IPS-18a (cell line): Measurements from ENCODE around the gene ETV7.

Source experiments
- H3K27ac ChIP-seq: one replicate; pipeline ENCODE4 v1.5.1; 2013; ENCODE audit warnings: low read length
- H3K27me3 ChIP-seq: one replicate; pipeline ENCODE4 v1.6.1; 2013; ENCODE audit warnings: mild to moderate bottlenecking, low read length; ENCODE audit not compliant: control insufficient read depth, insufficient read depth
- H3K36me3 ChIP-seq: one replicate; pipeline ENCODE4 v1.6.1; 2013; ENCODE audit warnings: low read depth, low read length; ENCODE audit not compliant: control insufficient read depth
- H3K4me1 ChIP-seq: one replicate; pipeline ENCODE4 v1.6.1; 2013; ENCODE audit warnings: low read depth, low read length; ENCODE audit not compliant: control insufficient read depth
- H3K4me3 ChIP-seq: one replicate; pipeline ENCODE4 v1.5.1; 2013; ENCODE audit warnings: low read length
- H3K9ac ChIP-seq: one replicate; pipeline ENCODE4 v1.6.1; 2013; ENCODE audit warnings: mild to moderate bottlenecking, low read length, moderate library complexity
- H3K9me3 ChIP-seq: one replicate; pipeline ENCODE4 v1.6.1; 2013; ENCODE audit warnings: low read depth, low read length; ENCODE audit not compliant: control insufficient read depth

ETV7 gene

DNA sequence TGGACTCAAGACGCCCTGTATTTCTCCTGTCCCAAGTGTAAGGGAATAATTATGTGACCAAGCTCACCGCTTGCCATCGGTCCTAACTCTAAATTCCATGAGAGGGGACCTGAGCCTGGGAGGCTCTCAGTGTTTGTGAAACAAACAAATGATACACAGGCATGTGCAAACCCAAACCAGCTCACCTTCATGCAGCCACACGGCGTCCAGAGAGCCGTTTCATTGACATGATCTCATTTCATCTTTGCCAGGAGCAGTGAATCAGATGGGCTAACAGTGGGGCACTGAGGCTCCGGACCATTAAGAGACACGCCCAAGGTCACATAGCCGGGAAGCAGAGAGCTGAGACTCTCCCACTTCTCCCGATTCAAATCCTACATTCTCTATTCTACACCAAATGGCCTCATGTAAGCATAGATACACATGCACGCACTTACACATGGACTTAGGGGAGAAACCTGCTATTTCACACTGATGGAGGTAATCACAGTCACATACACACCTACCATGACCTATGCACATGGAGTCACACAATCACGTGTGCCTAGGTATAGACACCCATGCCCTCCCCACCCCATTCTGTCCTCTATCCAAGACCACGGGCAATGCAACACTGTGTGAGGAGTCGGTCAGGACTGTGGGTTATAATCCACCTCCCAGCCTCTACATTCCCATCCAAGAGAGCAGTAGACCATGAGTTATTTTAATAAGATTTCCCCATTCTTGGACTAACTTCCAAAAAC is 51.8 kb downstream of the ETV7 start:
- Histone ChIP-seq H3K27ac (no peak overlapping the region), H3K4me1 (peaks cover 4% of the 10 kb centered on the region), H3K36me3 (no peaks in the 10 kb centered on the region), H3K4me3 (no peak overlapping the region), H3K9me3 (no peaks in the 10 kb centered on the region), H3K27me3 (peaks cover 24% of the 10 kb centered on the region), H3K9ac (no peak overlapping the region)

DNA sequence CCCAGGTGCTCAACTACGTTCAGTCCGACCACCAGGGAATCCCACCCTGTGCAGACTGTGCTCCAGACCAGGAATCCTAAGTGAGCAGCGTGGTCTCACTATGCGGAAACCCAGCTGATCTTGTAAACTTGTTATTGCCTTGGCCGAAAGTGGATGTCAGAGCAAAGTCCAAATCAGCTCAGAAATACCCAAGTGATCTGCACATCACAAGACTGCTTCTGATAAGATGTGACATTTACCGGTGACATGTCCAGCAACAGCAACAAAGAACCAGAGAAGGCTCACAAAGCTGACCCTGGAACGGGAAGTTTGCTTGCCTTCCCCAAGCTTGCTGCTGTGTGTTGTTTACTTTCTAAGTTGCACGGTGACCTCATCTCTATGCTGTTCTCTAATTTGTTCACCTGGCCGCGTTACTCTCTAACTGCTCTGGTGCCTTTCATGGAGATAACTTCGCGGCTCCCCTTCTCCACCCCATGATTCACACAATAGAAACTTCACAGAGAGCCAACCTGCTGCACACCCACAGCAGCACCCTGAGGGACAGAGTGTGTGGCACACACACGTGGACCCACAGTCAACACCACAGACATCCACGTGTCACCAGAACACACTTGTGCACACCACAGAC is 52.5 kb downstream of the ETV7 start:
- H3K9ac ChIP-seq: no peak overlapping the region
- H3K36me3 ChIP-seq: no peaks in the 10 kb centered on the region
- peaks cover 18% of the 10 kb centered on the region for H3K27me3 ChIP-seq
- H3K27ac ChIP-seq: no peak overlapping the region
- no peak overlapping the region for H3K4me3 ChIP-seq
- peaks cover 7% of the 10 kb centered on the region for H3K4me1 ChIP-seq
- H3K9me3 ChIP-seq: no peaks in the 10 kb centered on the region

DNA sequence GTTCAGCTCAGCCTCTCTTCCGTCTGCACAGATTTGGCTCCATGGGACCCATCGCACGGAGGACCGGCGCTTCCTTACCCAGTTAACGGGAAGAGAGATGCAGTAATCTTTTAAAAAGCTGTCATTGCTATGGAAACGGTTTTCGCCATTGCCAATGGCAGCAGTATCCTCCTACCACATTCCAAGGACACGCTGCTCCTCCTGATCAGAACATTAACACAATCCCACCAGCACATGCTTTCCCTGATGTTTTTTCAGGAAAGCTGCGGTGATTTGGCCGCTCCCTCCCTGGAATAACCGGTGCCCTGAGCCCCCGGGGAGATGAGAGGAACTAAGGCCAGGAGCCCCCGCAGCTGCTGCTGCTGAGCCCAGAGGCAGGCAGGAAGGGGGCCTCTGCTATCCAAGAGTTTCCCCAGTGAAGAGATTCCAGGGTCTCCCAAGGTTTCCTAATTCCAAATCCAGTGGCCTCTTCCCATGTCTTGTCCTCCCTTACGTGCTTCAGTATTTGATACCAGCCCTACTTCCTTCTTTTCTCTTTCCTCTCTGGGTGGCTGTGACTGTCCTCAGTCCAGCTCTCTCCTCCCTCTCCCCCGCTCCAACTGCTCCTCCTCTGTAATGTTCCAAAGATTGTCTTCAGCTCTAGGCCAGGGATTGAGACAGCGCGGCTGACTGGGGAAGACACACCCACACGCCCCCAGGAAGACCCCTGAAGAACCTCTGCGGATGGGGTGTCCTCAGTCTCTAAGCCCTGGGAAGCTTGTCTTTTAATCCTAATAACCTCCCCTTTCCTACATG is 53.3 kb downstream of the ETV7 start:
- peaks cover 12% of the 10 kb centered on the region for H3K27me3 ChIP-seq
- H3K36me3 ChIP-seq: no peaks in the 10 kb centered on the region
- no peaks in the 10 kb centered on the region for H3K9me3 ChIP-seq
- no peak overlapping the region for H3K9ac ChIP-seq
- no peak overlapping the region for H3K4me3 ChIP-seq
- H3K27ac ChIP-seq: no peak overlapping the region
- peaks cover 7% of the 10 kb centered on the region for H3K4me1 ChIP-seq

DNA sequence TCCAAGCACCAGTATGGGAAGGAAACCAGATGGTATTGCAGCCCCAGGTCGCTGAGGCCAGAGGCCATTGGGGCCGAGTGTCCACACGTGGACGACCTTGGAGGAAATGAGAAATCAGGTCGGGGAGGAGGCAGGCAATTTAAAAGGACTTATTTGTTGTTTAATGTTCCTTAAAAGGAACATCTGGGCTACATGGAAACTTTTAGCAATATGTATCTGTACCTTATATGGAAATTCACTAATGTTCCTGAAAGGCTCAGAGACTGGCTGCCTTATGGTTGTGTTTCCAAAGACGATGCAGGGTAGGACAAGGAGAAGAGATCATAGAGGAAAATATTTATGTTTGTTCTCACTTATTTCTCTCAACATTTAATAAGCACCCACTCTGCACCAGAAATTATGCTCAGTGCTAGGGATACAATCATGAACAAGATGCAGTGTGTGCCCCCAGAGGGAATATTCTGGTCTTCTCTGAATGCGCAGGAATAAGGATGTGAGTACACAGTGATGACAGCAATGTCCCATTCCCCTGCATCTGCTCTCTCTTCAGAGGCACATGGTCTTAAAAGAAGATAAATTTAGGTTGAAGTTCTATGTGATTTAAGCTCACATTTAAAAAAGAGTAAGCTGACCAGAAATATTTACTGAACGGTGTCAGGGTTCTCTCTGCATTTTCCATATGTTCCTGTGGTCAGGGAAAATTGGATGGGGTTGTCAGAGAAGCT is 54.1 kb downstream of the ETV7 start:
- Histone ChIP-seq H3K9me3 (no peaks in the 10 kb centered on the region), H3K4me1 (peaks cover 7% of the 10 kb centered on the region), H3K4me3 (no peak overlapping the region), H3K36me3 (no peaks in the 10 kb centered on the region), H3K27ac (no peak overlapping the region), H3K9ac (no peak overlapping the region), H3K27me3 (peaks cover 8% of the 10 kb centered on the region)

DNA sequence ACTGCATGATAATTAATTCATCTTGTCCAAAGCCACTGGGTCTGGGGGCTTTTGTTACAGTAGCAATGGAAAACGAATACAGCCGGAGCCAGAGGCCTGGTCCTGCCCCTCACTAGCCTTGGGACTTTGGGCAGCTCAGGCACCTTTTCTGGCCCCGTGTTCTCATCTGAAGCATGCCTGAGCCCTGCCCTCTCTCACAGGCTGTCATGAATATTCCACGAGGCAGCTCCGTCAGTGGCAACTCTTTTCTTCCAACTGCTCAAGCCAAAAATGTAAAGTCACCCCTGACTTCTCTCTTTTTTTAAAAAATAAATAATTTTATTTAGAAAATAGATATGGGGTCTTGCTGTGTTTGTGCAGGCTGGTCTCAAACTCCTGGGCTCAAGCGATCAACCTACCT is 56.1 kb downstream of the ETV7 start:
- Histone ChIP-seq H3K27me3 (peaks cover 8% of the 10 kb centered on the region), H3K27ac (no peak overlapping the region)

DNA sequence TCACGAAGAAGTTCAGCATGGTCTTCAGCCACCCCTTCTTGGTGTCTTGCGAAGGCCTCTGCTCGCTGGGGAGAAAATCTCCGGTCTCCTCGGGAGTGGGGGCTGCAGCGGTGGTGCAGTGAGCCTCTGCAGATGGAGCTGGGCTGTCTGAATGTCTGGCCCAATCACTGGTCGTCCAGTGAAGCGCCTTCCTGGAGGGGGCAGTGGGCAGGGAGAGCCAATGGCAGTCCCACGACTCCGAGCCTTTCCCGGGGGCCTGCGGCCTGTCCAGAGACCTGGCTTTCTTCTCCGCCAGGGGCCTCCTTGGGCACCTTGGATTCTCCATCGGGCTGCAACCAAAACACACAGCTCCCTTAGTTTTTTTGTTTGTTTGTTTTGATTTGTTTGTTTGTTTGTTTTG is 57.1 kb downstream of the ETV7 start:
- no peak overlapping the region for H3K4me3 ChIP-seq
- no peak overlapping the region for H3K9ac ChIP-seq
- H3K27ac ChIP-seq: no peak overlapping the region
- no peaks in the 10 kb centered on the region for H3K36me3 ChIP-seq
- peaks cover 19% of the 10 kb centered on the region for H3K4me1 ChIP-seq
- H3K27me3 ChIP-seq: peaks cover 8% of the 10 kb centered on the region
- no peaks in the 10 kb centered on the region for H3K9me3 ChIP-seq

More for the DNA sequence above, 56.1 kb downstream of the ETV7 start:
- Histone ChIP-seq H3K36me3 (no peaks in the 10 kb centered on the region), H3K9me3 (no peaks in the 10 kb centered on the region), H3K4me3 (no peak overlapping the region), H3K9ac (no peak overlapping the region), H3K4me1 (peaks cover 19% of the 10 kb centered on the region)

DNA sequence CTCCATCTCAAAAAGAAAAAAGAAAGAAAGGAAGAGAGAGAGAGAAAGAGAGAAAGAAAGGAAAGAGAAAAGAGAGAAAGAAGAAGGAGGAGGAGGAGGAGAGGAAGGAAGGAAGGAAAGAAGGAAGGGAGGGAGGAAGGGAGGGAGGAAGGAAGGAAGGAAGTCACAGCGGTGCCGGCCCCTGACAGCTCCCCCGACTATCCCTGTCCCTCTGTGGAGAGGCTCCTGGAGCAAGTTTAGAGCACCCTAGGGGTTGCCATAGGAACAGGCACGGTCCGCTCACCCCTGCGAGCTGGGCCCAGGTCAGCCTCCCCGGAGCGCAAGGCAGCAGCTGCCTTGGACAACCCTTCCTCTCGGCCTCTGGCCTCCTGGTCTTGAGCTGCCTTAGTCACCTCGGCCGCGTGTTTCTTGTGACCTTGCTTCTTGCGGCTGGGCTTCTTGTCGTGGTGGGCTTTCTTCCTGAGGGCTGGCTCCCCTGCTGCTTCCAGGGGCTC is 57.6 kb downstream of the ETV7 start:
- peaks cover 19% of the 10 kb centered on the region for H3K4me1 ChIP-seq
- H3K9ac ChIP-seq: no peak overlapping the region
- H3K36me3 ChIP-seq: no peaks in the 10 kb centered on the region
- no peaks in the 10 kb centered on the region for H3K9me3 ChIP-seq
- H3K27me3 ChIP-seq: peaks cover 8% of the 10 kb centered on the region
- no peak overlapping the region for H3K27ac ChIP-seq
- no peak overlapping the region for H3K4me3 ChIP-seq

DNA sequence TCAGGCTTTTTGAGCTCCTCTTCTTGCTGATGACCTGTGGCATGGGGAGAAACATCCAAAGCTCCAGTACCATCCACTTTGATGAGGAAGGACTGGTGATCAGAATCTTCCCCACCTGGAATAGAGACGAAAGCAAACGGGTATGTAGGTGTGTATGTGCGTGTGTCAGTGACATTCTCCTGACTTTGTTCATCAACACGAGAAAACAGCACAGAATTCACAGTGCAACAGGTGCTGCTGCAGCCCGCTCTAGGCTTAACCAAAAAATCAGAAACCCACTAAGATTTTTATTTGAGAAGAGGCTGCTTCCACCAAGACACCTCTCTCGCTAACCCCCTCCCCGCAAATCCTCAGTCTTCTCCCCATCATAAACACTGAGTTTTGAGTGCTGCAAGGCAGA is 58.9 kb downstream of the ETV7 start:
- Histone ChIP-seq H3K36me3 (no peaks in the 10 kb centered on the region), H3K9ac (no peak overlapping the region), H3K4me3 (no peak overlapping the region), H3K27me3 (peaks cover 6% of the 10 kb centered on the region), H3K27ac (no peak overlapping the region), H3K9me3 (no peaks in the 10 kb centered on the region), H3K4me1 (peaks cover 15% of the 10 kb centered on the region)

DNA sequence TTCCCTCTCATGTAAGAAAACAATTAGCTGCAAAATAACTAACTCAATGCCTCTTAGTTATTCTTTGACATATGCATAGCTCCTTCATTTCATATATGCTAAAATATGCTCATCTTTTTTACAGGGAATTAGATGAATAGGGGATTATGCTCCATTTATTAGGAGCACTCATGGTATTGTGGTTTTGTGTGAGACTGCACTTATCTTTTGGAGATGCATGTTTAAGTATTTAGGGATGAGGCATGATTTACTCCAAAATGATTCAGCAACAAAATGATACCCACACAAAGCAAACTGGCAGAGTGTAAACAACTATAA is 59.6 kb downstream of the ETV7 start:
- H3K36me3 ChIP-seq: no peaks in the 10 kb centered on the region
- H3K9me3 ChIP-seq: no peaks in the 10 kb centered on the region
- H3K9ac ChIP-seq: no peak overlapping the region
- no peaks in the 10 kb centered on the region for H3K27me3 ChIP-seq
- no peak overlapping the region for H3K4me3 ChIP-seq
- peaks cover 15% of the 10 kb centered on the region for H3K4me1 ChIP-seq
- no peak overlapping the region for H3K27ac ChIP-seq

DNA sequence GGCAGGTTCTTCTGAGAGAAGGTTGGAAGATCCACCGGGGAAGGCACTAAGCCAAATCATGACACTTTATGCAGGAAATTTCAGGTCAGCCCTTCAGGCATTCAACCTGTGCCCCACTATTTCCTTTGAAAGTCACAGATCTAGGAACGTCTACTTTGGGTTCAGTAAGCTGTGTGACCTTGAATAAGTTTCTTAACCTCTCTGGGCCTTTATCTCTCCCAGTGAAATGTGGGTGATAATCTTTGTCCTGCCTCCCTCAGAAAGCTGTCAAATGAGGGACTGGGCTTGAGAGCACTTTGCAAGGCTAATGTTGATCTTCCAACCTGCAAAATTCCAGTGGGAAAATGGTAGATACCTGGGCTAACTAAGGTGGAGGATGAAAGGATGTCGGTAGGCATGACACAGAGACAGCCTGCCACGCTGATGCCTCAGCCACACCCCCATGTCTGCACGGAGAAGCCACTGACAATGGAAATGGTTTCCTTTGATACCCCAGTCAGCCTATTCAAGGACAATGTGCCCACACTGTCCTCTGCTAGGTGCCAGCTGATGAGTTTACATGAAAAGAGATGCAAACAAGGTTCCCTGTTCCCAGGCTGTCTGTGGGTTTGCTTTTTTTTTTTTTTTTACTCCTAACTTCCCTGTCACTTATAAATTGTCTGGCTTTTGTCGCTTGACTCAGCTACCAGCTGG is 60.1 kb downstream of the ETV7 start:
- H3K9me3 ChIP-seq: no peaks in the 10 kb centered on the region
- no peaks in the 10 kb centered on the region for H3K27me3 ChIP-seq
- no peak overlapping the region for H3K4me3 ChIP-seq
- no peaks in the 10 kb centered on the region for H3K36me3 ChIP-seq
- H3K4me1 ChIP-seq: peaks cover 15% of the 10 kb centered on the region
- H3K9ac ChIP-seq: no peak overlapping the region
- no peak overlapping the region for H3K27ac ChIP-seq
